Heart right ventricle (tissue), 16 donors: ENCODE results near the gene HOXD1. TPM values are rescaled to one million over a fixed set of nuclear protein-coding genes. Genes with fewer than 3 reads are reported as not detected.

Experiments used
- ATAC-seq, 8 donors: fragments of 200-7000 bp; cut with Tn5 transposase; one replicate each; pipeline ENCODE4 v1.9.1; 2020; ENCODE audit warnings: mild to moderate bottlenecking in 8 of 8, moderate library complexity in 8 of 8, moderate number of reproducible peaks in 1 of 8
- DNase-seq, 2 donors: peaks; one replicate each; pipeline ENCODE4 v3.0.0-alpha.2; 2020
- H3K27ac ChIP-seq, 10 donors: fragments of 200-600 bp; sonication (generic) in 2 of 10; one replicate each; pipeline versions ENCODE4 v1.5.0 to v1.8.0; 2020 to 2022; ENCODE audit warnings: mild to moderate bottlenecking in 3 of 10
- H3K27me3 ChIP-seq, 7 donors: fragments of 200-600 bp; one replicate each; pipeline ENCODE4 v1.8.0; 2021 to 2022; ENCODE audit warnings: mild to moderate bottlenecking in 2 of 7
- H3K36me3 ChIP-seq, 9 donors: fragments of 200-600 bp; sonication (generic) in 1 of 9; one replicate each; pipeline versions ENCODE4 v1.5.0 to v1.8.0; 2020 to 2022; ENCODE audit warnings: mild to moderate bottlenecking in 2 of 9
- H3K4me1 ChIP-seq, 9 donors: fragments of 200-600 bp; sonication (generic) in 1 of 9; one replicate each; pipeline versions ENCODE4 v1.5.0 to v1.8.0; 2020 to 2022; ENCODE audit warnings: mild to moderate bottlenecking in 4 of 9
- H3K4me3 ChIP-seq, 10 donors: fragments of 200-600 bp; sonication (generic) in 2 of 10; one replicate each; pipeline versions ENCODE4 v1.5.0 to v1.8.0; 2020 to 2022; ENCODE audit warnings: mild to moderate bottlenecking in 7 of 10, moderate library complexity in 2 of 10
- H3K9me3 ChIP-seq, 11 donors: fragments of 200-600 bp in 10 of 11; sonication (generic) in 2 of 11; one replicate each; pipeline versions ENCODE4 v1.5.0 to v1.8.0; 2013 to 2022; ENCODE audit warnings: mild to moderate bottlenecking in 2 of 11, control low read depth in 1 of 11, moderate library complexity in 1 of 11
- WGBS, 2 donors: extraction: QIAGEN DNeasy Blood & Tissue Kit; methylation state at CpG; one replicate each; pipeline ENCODE4 v1.1.7; 2013; ENCODE audit warnings: inconsistent platforms in 1 of 2; 5-methylcytosine and 5-hydroxymethylcytosine counted together
- intact Hi-C, 10 donors: fragments of 100-400 bp; cut with DNase I; formaldehyde crosslinking; loops; one replicate each; pipeline versions ENCODE4 v1.11.1 to v1.14.2; 2022
- polyA plus RNA-seq, 2 donors: library from polyadenylated mRNA; stranded (reverse); fragments of 200-250 nt; gene quantifications; one replicate each; pipeline ENCODE4 v1.2.3, GENCODE V29; 2013
- total RNA-seq, 10 donors: library from RNA; stranded (reverse); fragmentation: NEBNext Ultra II Directional in 3 of 10; extraction: Animal tissue kit (Norgen Biotek cat#: 25700) in 3 of 10; gene quantifications; one replicate each; pipeline versions ENCODE4 v1.2.1 to v1.2.4, GENCODE V29; 2021 to 2023
- TF ChIP-seq, protein P1 (sequence below), 9 donors: fragments of 200-600 bp; sonication (generic) in 2 of 9; IDR thresholded peaks; one replicate each; pipeline versions ENCODE4 v1.5.0 to v1.8.0; 2021 to 2022; ENCODE audit warnings: antibody characterized with exemption in 9 of 9, mild to moderate bottlenecking in 5 of 9, moderate library complexity in 1 of 9
- donor health status: Arrhythmogenic right ventricular cardiomyopathy.
- donor health status: ischemic (EF 13 %, LVEDD 7.1; RV severe dilation, severe dysfunction).
- donor health status: healthy with polysubstance abuse.
- donor health status: DM: no; HTN: yes; CAD: no.
- donor health status: DM: no; HTN: no; CAD: no.
- donor health status: ischemic (EF 25% LVEDD 6.9; RV normal size, moderate dysfunction).
- donor health status: ischemic (EF 25% LVEDD 5.7; RV mildly dilated, moderate dysfunction).
- donor health status: healthy.
- donor health status: DM: yes; HTN: yes; CAD: no.
- donor health status: Ischemic cardiomyopathy.
- donor health status: ischemic (EF 35%, LVEDD 5.7; RV mildly dilated, moderate dysfunction).
- donor health status: nonischemic (EF 11% LVEDD 7.7; RV severe dilation, severe dysfunction).
- donor health status: DM: yes; HTN: yes; CAD: no.
- donor health status: PGD.
- donor health status: ischemic (EF 29% LVEDD 5.4; RV normal size, mild dysfunction).
- donor health status: nonischemic (EF 23%, LVEDD 6.1; RV moderate dilation, normal function).

The HOXD1 gene
- total and polyA plus RNA-seq, 12 donors = 0.03 to 0.23 (median 0.17) TPM; not detected in 8

DNA sequence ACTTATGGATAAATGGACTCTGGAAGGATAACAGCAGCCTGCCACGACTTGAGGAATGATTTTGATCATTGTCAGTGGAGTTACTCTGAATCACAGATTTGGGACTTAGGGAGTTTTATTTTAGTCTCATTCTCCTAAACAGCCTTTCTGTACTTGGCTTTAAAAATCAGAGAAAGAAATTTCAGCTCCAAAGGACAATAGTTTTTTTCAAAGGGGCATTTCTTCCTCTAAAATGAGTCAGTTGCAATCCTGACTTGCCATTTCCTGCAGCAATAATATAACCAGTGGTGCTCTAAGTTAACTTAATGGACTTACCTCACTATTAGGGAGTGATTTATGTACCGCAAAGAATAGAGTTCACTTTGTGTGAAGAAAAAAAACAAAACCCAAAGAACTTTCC lies 45.7 kb downstream of the HOXD1 start:
- WGBS, 2 donors = 58 to 67% methylated on average over 2 of the region's 2 CpGs
- ATAC-seq (no peak), DNase-seq (no peak)
- Histone ChIP-seq H3K27ac (no peak overlapping the region), H3K27me3 (peaks cover 0 to 65% (median 39%) of the 10 kb centered on the region in 7 donors), H3K36me3 (no peaks in the 10 kb centered on the region), H3K4me1 (peaks cover 0 to 7% (median 0%) of the 10 kb centered on the region in 9 donors), H3K9me3 (no peaks in the 10 kb centered on the region), H3K4me3 (no peak overlapping the region)
- intact Hi-C loops = no loop called here
- TF ChIP-seq, protein P1, sequence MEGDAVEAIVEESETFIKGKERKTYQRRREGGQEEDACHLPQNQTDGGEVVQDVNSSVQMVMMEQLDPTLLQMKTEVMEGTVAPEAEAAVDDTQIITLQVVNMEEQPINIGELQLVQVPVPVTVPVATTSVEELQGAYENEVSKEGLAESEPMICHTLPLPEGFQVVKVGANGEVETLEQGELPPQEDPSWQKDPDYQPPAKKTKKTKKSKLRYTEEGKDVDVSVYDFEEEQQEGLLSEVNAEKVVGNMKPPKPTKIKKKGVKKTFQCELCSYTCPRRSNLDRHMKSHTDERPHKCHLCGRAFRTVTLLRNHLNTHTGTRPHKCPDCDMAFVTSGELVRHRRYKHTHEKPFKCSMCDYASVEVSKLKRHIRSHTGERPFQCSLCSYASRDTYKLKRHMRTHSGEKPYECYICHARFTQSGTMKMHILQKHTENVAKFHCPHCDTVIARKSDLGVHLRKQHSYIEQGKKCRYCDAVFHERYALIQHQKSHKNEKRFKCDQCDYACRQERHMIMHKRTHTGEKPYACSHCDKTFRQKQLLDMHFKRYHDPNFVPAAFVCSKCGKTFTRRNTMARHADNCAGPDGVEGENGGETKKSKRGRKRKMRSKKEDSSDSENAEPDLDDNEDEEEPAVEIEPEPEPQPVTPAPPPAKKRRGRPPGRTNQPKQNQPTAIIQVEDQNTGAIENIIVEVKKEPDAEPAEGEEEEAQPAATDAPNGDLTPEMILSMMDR (IDR thresholded peaks at IDR 0.05) = no peak

DNA sequence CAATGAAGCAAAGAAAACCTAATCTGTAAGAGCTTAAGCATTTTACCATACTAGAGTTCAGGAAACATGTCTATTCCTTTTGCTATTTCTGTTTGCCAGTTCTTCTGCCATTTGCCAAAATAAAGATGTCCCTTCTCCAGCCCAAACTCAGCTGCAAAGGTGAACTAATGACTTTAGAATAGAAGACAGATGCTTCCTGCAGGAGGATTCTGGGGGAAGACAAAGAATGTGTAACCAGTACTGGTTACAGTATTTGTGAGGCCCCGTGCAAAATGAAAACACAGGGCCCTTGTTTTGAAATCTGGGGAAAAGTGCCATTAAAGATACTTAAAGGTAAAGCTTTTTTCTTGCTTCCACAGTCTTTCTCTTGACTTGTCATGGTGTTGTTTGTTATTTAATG lies 46.5 kb downstream of the HOXD1 start:
- intact Hi-C loops = no loop called here
- ATAC-seq = no peak
- WGBS, 2 donors = 38 to 51% methylated on average over 1 of the region's 1 CpG

DNA sequence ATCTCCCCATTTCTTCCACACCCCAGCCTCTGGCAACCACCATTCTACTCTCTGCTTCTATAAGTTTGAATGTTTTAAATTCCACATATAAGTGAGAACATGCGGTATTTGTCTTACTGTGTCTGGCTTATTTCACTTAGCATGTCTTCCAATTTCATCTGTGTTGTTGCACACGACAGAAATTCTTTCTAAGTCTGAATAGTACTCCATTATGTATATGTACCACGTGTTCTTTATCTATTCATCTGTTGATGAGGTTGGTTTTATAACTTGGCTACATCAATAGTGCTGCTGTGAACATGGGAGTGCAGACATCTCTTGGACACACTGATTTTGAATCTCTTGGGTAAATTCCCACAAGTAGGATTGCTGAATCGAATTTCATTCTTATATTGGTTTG lies 49.0 kb downstream of the HOXD1 start:
- Histone ChIP-seq H3K36me3 (no peaks in the 10 kb centered on the region), H3K4me1 (peaks cover 0 to 7% (median 0%) of the 10 kb centered on the region in 9 donors), H3K9me3 (no peaks in the 10 kb centered on the region), H3K4me3 (no peak overlapping the region), H3K27ac (no peak overlapping the region), H3K27me3 (peaks cover 0 to 56% (median 31%) of the 10 kb centered on the region in 7 donors)
- TF ChIP-seq, protein P1 (IDR thresholded peaks at IDR 0.05) = no peak
- WGBS, 2 donors = 31 to 37% methylated on average over 4 of the region's 4 CpGs
- intact Hi-C loops = no loop called here
- ATAC-seq (no peak), DNase-seq (no peak)

More for the DNA sequence above, 46.5 kb downstream of the HOXD1 start:
- Histone ChIP-seq H3K27me3 (peaks cover 0 to 60% (median 37%) of the 10 kb centered on the region in 7 donors), H3K36me3 (no peaks in the 10 kb centered on the region), H3K9me3 (no peaks in the 10 kb centered on the region), H3K27ac (no peak overlapping the region), H3K4me3 (no peak overlapping the region), H3K4me1 (peaks cover 0 to 7% (median 0%) of the 10 kb centered on the region in 9 donors)
- TF ChIP-seq, protein P1 (IDR thresholded peaks at IDR 0.05) = no peak
- no peak for DNase-seq

DNA sequence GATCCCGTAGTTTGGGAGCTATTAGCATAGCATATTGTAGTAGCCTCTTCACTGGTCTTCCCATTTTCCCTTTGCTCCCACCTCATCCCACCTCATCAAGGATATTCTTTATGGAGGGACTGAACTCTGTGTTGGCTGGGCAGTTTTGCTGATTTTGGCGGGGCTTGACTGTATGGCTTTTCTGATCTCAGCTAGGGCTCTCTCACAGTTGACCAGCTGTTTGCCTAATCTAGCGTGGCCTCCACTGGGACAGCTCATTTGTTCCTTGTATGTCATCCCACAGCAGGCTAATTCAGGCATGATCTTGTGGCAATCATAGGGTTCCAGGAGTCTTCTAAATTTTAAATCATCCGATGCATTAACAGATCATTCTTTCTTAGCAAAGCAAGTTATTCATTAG lies 50.6 kb downstream of the HOXD1 start:
- TF ChIP-seq, protein P1 (IDR thresholded peaks at IDR 0.05) = no peak
- no peaks in the 10 kb centered on the region for H3K36me3 ChIP-seq
- no peak overlapping the region for H3K4me3 ChIP-seq
- DNase-seq (no peak), ATAC-seq (no peak)
- H3K27me3 ChIP-seq = peaks cover 0 to 49% (median 22%) of the 10 kb centered on the region in 7 donors
- 86% methylated on average over 4 of the region's 4 CpGs for WGBS, 2 donors
- H3K9me3 ChIP-seq = no peaks in the 10 kb centered on the region
- H3K27ac ChIP-seq = no peak overlapping the region
- peaks cover 0 to 7% (median 0%) of the 10 kb centered on the region in 9 donors for H3K4me1 ChIP-seq
- intact Hi-C loops = no loop called here
